22Rv1 (cell line): ENCODE results near the gene SNAP25.

Experiments used
- CTCF ChIP-seq: fragments of 450-650 bp; IDR thresholded peaks from 2 replicates; pipeline ENCODE4 v1.5.1; 2017; ENCODE audit warnings: mild to moderate bottlenecking
- ZFX ChIP-seq: fragments of 450-650 bp; IDR thresholded peaks from 2 replicates; pipeline ENCODE4 v1.6.1; 2017; ENCODE audit warnings: antibody characterized with exemption, borderline replicate concordance

- TF ChIP-seq CTCF = no peak
- no peak for TF ChIP-seq ZFX
These were observed 138.0 kb downstream of the SNAP25 start for GRCh38 chr20:10356628-10357027.
